Activated CD8-positive, alpha-beta T cell treated with anti-CD3 and anti-CD28 coated beads for 36 hours (primary cell): Measurements from ENCODE around the gene KDM5D. TPM values are rescaled to one million over a fixed set of nuclear protein-coding genes. Genes with fewer than 3 reads are reported as not detected.

Source experiments
- ATAC-seq: fragments of 200-7000 bp; cut with Tn5 transposase; one replicate; pipeline ENCODE4 v1.10.0; 2021; ENCODE audit warnings: mild to moderate bottlenecking, moderate library complexity
- CTCF ChIA-PET: fragments of 350-600 bp; sonication (Branson Sonifier 250); formaldehyde crosslinking; loops from one replicate; lab custom pipeline; 2021; ENCODE audit warnings: antibody characterized with exemption; lab: Charles Lee
- POLR2A ChIA-PET: fragments of 350-600 bp; sonication (Branson Sonifier 250); formaldehyde crosslinking; loops from one replicate; lab custom pipeline; 2021; ENCODE audit warnings: antibody characterized with exemption; lab: Charles Lee
- DNase-seq: peaks from one replicate; pipeline ENCODE4 v3.0.0-alpha.2; 2020
- H3K27ac Mint-ChIP-seq: one replicate; pipeline ENCODE4 v1.8.0; 2021; ENCODE audit warnings: mild to moderate bottlenecking, mixed read lengths
- H3K27me3 Mint-ChIP-seq: one replicate; pipeline ENCODE4 v1.8.0; 2021; ENCODE audit warnings: mixed read lengths
- H3K36me3 Mint-ChIP-seq: one replicate; pipeline ENCODE4 v1.8.0; 2021; ENCODE audit warnings: low read depth, mixed read lengths
- H3K4me1 Mint-ChIP-seq: one replicate; pipeline ENCODE4 v1.8.0; 2021; ENCODE audit warnings: low read depth, mixed read lengths
- H3K4me3 Mint-ChIP-seq: one replicate; pipeline ENCODE4 v1.8.0; 2021; ENCODE audit warnings: mild to moderate bottlenecking, moderate library complexity, mixed read lengths
- H3K9me3 Mint-ChIP-seq: one replicate; pipeline ENCODE4 v1.8.0; 2021; ENCODE audit warnings: mixed read lengths
- intact Hi-C: fragments of 100-400 bp; cut with micrococcal nuclease; formaldehyde crosslinking; loops from one replicate; pipeline ENCODE4 v1.10.0; 2022
- total RNA-seq, 2 experiments: library from RNA; stranded (reverse); gene quantifications; one replicate each; pipeline ENCODE4 v1.2.3, GENCODE V29; 2021
- TF ChIP-seq, protein P1 (sequence below): fragments of 200-600 bp; IDR thresholded peaks from one replicate; pipeline ENCODE4 v1.8.0; 2022; ENCODE audit warnings: antibody characterized with exemption, mild to moderate bottlenecking

KDM5D gene
- total RNA-seq, 2 experiments from 2014 or later = 22.6 to 25.2 TPM

DNA sequence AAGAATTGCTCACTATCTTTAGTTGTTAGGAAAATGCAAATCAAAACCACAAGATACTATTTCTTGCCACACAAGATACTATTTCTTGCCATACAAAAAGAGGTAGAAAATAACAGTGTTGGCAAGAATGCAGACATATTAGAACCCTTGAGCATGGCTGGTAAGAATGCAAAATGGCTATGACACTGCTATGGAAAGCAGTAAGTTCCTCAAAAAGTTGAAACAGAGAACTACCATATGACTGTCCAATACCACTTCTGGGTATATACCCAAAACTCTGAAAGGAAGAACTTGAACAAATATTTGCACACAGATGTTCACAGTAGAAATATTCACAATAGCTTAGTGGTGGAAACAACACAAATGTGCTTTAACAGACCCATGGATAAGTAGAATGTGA is 26.6 kb downstream of the KDM5D start:
- POLR2A ChIA-PET = interaction anchor here (1.0 kb wide), 1 partner anchor 10 kb away, joined by 3 read pairs; no protein-coding TSS in a partner anchor
- intact Hi-C loops = no loop called here
- H3K36me3 Mint-ChIP-seq = peaks cover 66% of the 10 kb centered on the region
- H3K9me3 Mint-ChIP-seq = no peaks in the 10 kb centered on the region
- no peaks in the 10 kb centered on the region for H3K27me3 Mint-ChIP-seq
- no peak for ATAC-seq
- H3K4me1 Mint-ChIP-seq = peaks cover 17% of the 10 kb centered on the region
- DNase-seq = no peak
- H3K4me3 Mint-ChIP-seq = no peak overlapping the region
- no peak overlapping the region for H3K27ac Mint-ChIP-seq
- TF ChIP-seq, protein P1, sequence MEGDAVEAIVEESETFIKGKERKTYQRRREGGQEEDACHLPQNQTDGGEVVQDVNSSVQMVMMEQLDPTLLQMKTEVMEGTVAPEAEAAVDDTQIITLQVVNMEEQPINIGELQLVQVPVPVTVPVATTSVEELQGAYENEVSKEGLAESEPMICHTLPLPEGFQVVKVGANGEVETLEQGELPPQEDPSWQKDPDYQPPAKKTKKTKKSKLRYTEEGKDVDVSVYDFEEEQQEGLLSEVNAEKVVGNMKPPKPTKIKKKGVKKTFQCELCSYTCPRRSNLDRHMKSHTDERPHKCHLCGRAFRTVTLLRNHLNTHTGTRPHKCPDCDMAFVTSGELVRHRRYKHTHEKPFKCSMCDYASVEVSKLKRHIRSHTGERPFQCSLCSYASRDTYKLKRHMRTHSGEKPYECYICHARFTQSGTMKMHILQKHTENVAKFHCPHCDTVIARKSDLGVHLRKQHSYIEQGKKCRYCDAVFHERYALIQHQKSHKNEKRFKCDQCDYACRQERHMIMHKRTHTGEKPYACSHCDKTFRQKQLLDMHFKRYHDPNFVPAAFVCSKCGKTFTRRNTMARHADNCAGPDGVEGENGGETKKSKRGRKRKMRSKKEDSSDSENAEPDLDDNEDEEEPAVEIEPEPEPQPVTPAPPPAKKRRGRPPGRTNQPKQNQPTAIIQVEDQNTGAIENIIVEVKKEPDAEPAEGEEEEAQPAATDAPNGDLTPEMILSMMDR = no peak
- CTCF ChIA-PET = no interaction called here

DNA sequence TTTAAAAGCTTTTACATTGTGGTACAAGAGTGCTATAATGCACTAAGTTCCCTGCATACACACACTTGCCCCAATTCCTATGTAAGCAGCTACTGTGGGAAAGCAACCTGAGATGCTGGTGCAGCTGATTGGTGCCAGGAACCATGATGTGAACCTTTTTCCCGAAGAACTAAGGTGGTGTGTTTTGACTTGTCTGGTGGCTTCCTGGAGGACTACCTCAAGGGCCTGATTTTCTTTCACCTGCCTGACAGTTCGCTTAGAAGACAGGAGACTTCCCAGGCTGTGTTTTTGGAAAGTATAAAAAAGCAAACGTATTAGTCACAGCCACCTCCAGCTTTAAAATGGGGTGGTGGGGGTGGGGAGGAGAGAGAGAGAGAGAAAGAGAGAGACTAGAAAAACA is 27.4 kb downstream of the KDM5D start:
- Mint-ChIP-seq H3K9me3 (no peaks in the 10 kb centered on the region), H3K27ac (no peak overlapping the region), H3K4me1 (peaks cover 16% of the 10 kb centered on the region), H3K4me3 (no peak overlapping the region), H3K36me3 (peaks cover 59% of the 10 kb centered on the region), H3K27me3 (no peaks in the 10 kb centered on the region)
- intact Hi-C loops = no loop called here
- ChIA-PET CTCF (no interaction called here), POLR2A (interaction anchor here (1.0 kb wide), 1 partner anchor 10 kb away, joined by 3 read pairs; no protein-coding TSS in a partner anchor)
- TF ChIP-seq, protein P1 = no peak
- DNase-seq (no peak), ATAC-seq (no peak)

DNA sequence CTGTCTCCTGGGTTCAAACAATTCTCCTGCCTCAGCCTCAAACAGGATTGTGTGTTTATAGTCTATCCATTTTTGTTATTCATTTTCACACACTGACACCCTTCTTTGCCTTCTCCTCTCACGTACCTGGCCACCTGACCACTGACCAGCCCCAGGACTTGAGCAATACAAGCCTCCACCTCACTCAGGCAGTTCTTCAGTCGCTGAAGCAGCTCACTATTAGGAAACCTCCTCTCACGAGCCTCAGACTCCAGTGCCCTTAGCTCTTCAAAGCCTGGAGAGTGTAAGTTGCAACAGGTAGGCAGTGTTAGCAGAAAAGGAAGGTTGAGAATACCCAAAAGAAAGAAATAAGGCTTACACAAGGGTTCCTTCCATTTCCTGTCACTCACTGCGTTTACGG is 29.3 kb downstream of the KDM5D start:
- peaks cover 48% of the 10 kb centered on the region for H3K36me3 Mint-ChIP-seq

DNA sequence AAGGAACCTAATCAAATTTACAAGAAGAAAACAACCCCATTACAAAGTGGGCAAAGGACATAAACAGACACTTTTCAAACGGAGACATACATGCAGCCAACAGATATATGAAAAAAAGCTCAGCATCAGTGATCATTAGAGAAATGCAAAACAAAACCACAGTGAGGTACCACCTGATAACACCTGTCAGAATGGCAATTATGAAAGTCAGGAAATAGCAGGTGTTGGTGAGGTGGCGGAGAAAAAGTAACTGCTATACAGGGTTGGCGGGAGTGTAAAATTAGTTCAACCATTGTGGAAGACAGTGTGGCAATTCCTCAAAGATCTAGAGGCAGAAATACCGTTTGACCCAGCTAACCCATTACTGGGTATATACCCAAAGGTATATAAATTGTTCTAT is 31.1 kb downstream of the KDM5D start:
- no peak for ATAC-seq
- Mint-ChIP-seq H3K9me3 (no peaks in the 10 kb centered on the region), H3K36me3 (peaks cover 46% of the 10 kb centered on the region), H3K27ac (no peak overlapping the region), H3K4me1 (peaks cover 14% of the 10 kb centered on the region), H3K4me3 (no peak overlapping the region), H3K27me3 (no peaks in the 10 kb centered on the region)
- no peak for DNase-seq
- ChIA-PET CTCF (no interaction called here), POLR2A (no interaction called here)
- intact Hi-C loops = no loop called here
- TF ChIP-seq, protein P1 = no peak

More for the DNA sequence above, 29.3 kb downstream of the KDM5D start:
- Mint-ChIP-seq H3K9me3 (no peaks in the 10 kb centered on the region), H3K4me3 (no peak overlapping the region), H3K27ac (no peak overlapping the region), H3K4me1 (peaks cover 14% of the 10 kb centered on the region), H3K27me3 (no peaks in the 10 kb centered on the region)
- ChIA-PET CTCF (no interaction called here), POLR2A (no interaction called here)
- DNase-seq = no peak
- no peak for ATAC-seq
- intact Hi-C loops = no loop called here
- TF ChIP-seq, protein P1 = no peak

DNA sequence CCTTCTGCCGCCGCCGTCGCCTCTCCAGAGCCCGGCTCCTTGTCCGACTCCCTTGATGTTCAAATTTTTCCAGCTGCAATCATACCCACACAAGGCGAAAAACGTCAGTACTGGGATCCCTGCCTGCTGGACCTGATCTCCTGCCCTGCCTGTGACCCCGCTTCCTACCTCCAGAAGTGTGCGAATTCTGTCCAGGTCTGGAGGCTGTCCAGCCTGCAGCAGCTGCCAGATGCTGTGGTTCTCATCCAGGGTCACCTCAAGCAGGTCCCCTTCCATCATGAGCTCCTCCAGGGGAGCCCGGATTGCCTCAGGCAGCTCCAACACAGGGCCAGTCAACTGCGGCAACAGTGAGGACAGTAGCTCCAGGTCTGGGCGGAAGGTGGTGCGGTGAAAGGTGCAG is 38.3 kb downstream of the KDM5D start:
- ChIA-PET CTCF (interaction anchor here (1.0 kb wide), 1 partner anchor 273 kb away, joined by 3 read pairs; no protein-coding TSS in a partner anchor), POLR2A (no interaction called here)
- no peak overlapping the region for H3K4me3 Mint-ChIP-seq
- H3K36me3 Mint-ChIP-seq = peaks cover 43% of the 10 kb centered on the region
- intact Hi-C loops = no loop called here
- DNase-seq = no peak
- H3K27me3 Mint-ChIP-seq = no peaks in the 10 kb centered on the region
- H3K27ac Mint-ChIP-seq = no peak overlapping the region
- no peaks in the 10 kb centered on the region for H3K9me3 Mint-ChIP-seq
- no peak for ATAC-seq
- TF ChIP-seq, protein P1 = no peak
- peaks cover 2% of the 10 kb centered on the region for H3K4me1 Mint-ChIP-seq
